ENCODE data around the gene MAGEA3.
"Not testable (repeated sequence)": the region's sequence is repeated elsewhere in the genome, so short reads cannot be mapped to it uniquely, and the experiment has no call there.

MAGEA3 gene

DNA sequence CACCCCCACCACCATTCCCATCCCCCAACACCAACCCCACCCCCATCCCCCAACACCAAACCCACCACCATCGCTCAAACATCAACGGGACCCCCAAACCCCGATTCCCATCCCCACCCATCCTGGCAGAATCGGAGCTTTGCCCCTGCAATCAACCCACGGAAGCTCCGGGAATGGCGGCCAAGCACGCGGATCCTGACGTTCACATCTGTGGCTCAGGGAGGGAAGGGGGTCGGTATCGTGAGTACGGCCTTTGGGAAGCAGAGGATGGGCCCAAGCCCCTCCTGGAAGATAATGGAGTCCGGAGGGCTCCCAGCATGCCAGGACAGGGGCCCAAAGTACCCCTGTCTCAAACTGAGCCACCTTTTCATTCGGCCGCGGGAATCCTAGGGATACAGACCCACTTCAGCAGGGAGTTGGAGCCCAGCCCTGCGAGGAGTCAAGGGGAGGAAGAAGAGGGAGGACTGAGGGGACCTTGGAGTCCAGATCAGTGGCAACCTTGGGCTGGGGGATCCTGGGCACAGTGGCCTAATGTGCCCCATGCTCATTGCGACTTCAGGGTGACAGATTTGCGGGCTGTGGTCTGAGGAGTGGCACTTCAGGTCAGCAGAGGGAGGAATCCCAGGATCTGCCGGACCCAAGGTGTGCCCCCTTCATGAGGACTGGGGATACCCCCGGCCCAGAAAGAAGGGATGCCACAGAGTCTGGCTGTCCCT lies 35.7 kb downstream of the MAGEA3 start:
- not testable (repeated sequence) for DNase-seq (ENCODE audit: low read depth); H3K4me3 ChIP-seq (ENCODE audit: low read depth, low read length)

DNA sequence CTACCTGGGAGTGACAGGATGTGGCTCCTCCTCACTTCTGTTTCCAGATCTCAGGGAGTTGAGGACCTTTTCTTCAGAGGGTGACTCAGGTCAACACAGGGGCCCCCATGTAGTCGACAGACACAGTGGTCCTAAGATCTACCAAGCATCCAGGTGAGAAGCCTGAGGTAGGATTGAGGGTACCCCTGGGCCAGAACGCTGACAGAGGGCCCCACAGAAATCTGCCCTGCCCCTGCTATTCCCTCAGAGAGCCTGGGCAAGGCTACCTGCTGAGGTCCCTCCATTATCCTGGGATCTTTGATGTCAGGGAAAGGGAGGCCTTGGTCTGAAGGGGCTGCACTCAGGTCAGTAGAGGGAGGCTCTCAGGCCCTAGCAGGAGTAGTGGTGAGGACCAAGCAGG lies 36.5 kb downstream of the MAGEA3 start:
- no peak overlapping the region for H3K4me3 ChIP-seq (ENCODE audit: low read depth, low read length)
- no peak for DNase-seq (ENCODE audit: low read depth)

DNA sequence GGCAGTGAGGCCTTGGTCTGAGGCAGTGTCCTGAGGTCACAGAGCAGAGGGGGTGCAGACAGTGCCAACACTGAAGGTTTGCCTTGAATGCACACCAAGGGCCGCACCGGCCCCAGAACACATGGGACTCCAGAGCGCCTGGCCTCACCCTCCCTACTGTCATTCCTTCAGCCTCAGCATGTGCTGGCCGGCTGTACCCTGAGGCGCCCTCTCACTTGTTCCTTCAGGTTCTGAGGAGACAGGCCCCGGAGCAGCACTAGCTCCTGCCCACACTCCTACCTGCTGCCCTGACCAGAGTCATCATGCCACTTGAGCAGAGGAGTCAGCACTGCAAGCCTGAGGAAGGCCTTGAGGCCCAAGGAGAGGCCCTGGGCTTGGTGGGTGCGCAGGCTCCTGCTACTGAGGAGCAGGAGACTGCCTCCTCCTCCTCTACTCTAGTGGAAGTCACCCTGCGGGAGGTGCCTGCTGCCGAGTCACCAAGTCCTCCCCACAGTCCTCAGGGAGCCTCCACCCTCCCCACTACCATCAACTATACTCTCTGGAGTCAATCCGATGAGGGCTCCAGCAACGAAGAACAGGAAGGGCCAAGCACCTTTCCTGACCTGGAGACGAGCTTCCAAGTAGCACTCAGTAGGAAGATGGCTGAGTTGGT lies 37.4 kb downstream of the MAGEA3 start:
- H3K4me3 ChIP-seq (ENCODE audit: low read depth, low read length): no peak overlapping the region
- DNase-seq (ENCODE audit: low read depth): no peak

DNA sequence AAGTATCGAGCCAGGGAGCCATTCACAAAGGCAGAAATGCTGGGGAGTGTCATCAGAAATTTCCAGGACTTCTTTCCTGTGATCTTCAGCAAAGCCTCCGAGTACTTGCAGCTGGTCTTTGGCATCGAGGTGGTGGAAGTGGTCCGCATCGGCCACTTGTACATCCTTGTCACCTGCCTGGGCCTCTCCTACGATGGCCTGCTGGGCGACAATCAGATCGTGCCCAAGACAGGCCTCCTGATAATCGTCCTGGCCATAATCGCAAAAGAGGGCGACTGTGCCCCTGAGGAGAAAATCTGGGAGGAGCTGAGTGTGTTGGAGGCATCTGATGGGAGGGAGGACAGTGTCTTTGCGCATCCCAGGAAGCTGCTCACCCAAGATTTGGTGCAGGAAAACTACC lies 37.9 kb downstream of the MAGEA3 start:
- DNase-seq (ENCODE audit: low read depth); H3K4me3 ChIP-seq (ENCODE audit: low read depth, low read length): not testable (repeated sequence)

DNA sequence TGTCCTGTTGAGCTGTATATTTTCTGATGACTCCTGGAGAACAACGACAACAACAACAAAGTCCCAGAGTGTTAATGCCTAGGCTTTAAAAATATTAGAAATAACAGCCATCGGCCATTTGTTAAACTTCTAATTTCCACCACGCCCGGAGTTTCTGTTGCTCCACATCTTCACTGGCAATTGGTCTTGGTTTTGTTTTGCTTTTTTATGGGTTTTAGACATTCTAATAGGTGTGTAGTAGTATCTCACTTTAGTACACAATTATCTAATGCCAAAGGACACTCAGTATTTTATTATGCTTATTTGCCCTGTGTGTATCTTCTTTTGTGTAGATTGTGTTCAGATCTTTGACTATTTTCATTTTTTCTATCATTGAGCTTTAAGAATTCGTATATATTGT lies 40.0 kb downstream of the MAGEA3 start:
- DNase-seq (ENCODE audit: low read depth): no peak
- H3K4me3 ChIP-seq (ENCODE audit: low read depth, low read length): no peak overlapping the region
